K562 (cell line): Measurements from ENCODE around the gene DGCR8. TPM values are rescaled to one million over a fixed set of nuclear protein-coding genes. Genes with fewer than 3 reads are reported as not detected.

ENCODE experiments used
- ATAC-seq: fragments of 200-7000 bp; cut with Tn5 transposase; 3 replicates; pipeline ENCODE4 v1.9.1; 2020; ENCODE audit warnings: moderate library complexity
- BruUV-seq: library from RNA; stranded (reverse); fragments of 400-500 nt; replicated peaks from 2 replicates; lab custom pipeline; 2021; lab: Mats Ljungman, UMichigan
- CTCF ChIA-PET: fragments of 300-600 bp; formaldehyde crosslinking; extraction: SDS; loops from one replicate; lab custom pipeline; 2021; ENCODE audit warnings: low intra/inter-chr PET ratio; lab: Yijun Ruan, JAX
- POLR2A ChIA-PET: fragments of 300-600, 350-650 bp; sonication (Branson Sonifier 250); formaldehyde crosslinking; extraction: SDS; loops from one replicate; lab custom pipeline; 2021; ENCODE audit warnings: antibody characterized with exemption, inconsistent platforms; lab: Yijun Ruan, JAX
- DNase-seq, 4 experiments: peaks; one replicate each; pipeline versions ENCODE4 v3.0.0 to v3.0.0-alpha.2; 2011 to 2018; ENCODE audit warnings: low spot score in 3 of 4, mixed read lengths in 3 of 4; ENCODE audit errors: extremely low read depth in 1 of 4
- FAIRE-seq: peaks from 2 replicates; lab custom pipeline; 2011; peaks lifted over from hg19 to GRCh38; lab: Jason Lieb, UNC
- H2AFZ ChIP-seq: 2 replicates; pipeline ENCODE4 v1.6.0; 2011; ENCODE audit warnings: low read depth, low read length, control low read depth, inconsistent platforms
- H3K27ac ChIP-seq: fragments of 200-600 bp; 3 replicates; pipeline ENCODE4 v1.8.0; 2011; ENCODE audit warnings: low read depth, mild to moderate bottlenecking, control low read depth, inconsistent platforms, low read length, moderate library complexity, mixed read lengths; ENCODE audit errors: extremely low read depth
- H3K27me3 ChIP-seq, 2 experiments: fragments of 300-600 bp in 1 of 2; 2 replicates in 1 of 2; 3 replicates in 1 of 2; pipeline versions ENCODE4 v1.6.0 to v1.8.0; 2011; ENCODE audit warnings: inconsistent platforms in 2 of 2, low read length in 2 of 2, mild to moderate bottlenecking in 1 of 2, mixed read lengths in 1 of 2, moderate library complexity in 1 of 2; ENCODE audit not compliant: control insufficient read depth in 2 of 2, insufficient read depth in 2 of 2
- H3K36me3 ChIP-seq: fragments of 300-600 bp; 3 replicates; pipeline ENCODE4 v1.8.0; 2011; ENCODE audit warnings: mild to moderate bottlenecking, low read length, inconsistent platforms; ENCODE audit not compliant: control insufficient read depth, insufficient read depth
- H3K4me1 ChIP-seq, 2 experiments: fragments of 200-600 bp in 1 of 2; replicated peaks in 1 of 2; 2 replicates in 1 of 2; 3 replicates in 1 of 2; pipeline versions ENCODE4 v1.5.1 to v1.8.0; 2011; ENCODE audit warnings: inconsistent platforms in 2 of 2, low read length in 2 of 2, mild to moderate bottlenecking in 1 of 2, mixed read lengths in 1 of 2, moderate library complexity in 1 of 2; ENCODE audit not compliant: control insufficient read depth in 2 of 2, insufficient read depth in 2 of 2
- H3K4me2 ChIP-seq: 2 replicates; pipeline ENCODE4 v1.6.1; 2011; ENCODE audit warnings: low read length, control low read depth, inconsistent platforms, mixed read lengths; ENCODE audit not compliant: insufficient read depth
- H3K4me3 ChIP-seq: fragments of 200-600 bp; sonication (generic), shearing (Covaris generic); 2 replicates; pipeline ENCODE4 v1.5.1; 2016; ENCODE audit warnings: control low read depth, inconsistent platforms
- H3K79me2 ChIP-seq: fragments of 200-600 bp; 3 replicates; pipeline ENCODE4 v1.8.0; 2011; ENCODE audit warnings: low read length, inconsistent platforms; ENCODE audit not compliant: control insufficient read depth, insufficient read depth
- H3K9ac ChIP-seq, 2 experiments: 2 replicates each; pipeline versions ENCODE4 v1.6.0 to v1.6.1; 2011; ENCODE audit warnings: low read depth in 2 of 2, low read length in 2 of 2, control low read depth in 1 of 2, inconsistent platforms in 1 of 2, mild to moderate bottlenecking in 1 of 2, mixed read lengths in 1 of 2; ENCODE audit not compliant: insufficient read depth in 1 of 2
- H3K9me1 ChIP-seq: one replicate; pipeline ENCODE4 v1.6.0; 2011; ENCODE audit warnings: inconsistent platforms, mild to moderate bottlenecking, low read length, moderate library complexity; ENCODE audit not compliant: control insufficient read depth, insufficient read depth
- H3K9me3 ChIP-seq: replicated peaks from 2 replicates; pipeline ENCODE4 v1.5.1; 2011; ENCODE audit warnings: low read depth, low read length, inconsistent platforms; ENCODE audit not compliant: control insufficient read depth, insufficient read depth
- H4K20me1 ChIP-seq: replicated peaks from 2 replicates; pipeline ENCODE4 v1.6.1; 2011; ENCODE audit warnings: low read length, inconsistent platforms, mixed read lengths; ENCODE audit not compliant: control insufficient read depth, insufficient read depth
- ATF3 ChIP-seq, 2 experiments: fragments of 450-650 bp in 1 of 2; sonication (generic) in 1 of 2; formaldehyde crosslinking in 1 of 2; IDR thresholded peaks in 1 of 2; conservative IDR thresholded peaks in 1 of 2; 2 replicates each; pipeline versions ENCODE4 v1.6.1 to v1.8.1; 2016 to 2023; ENCODE audit warnings: mild to moderate bottlenecking in 2 of 2, moderate library complexity in 2 of 2, inconsistent platforms in 1 of 2, missing genetic modification reagents in 1 of 2
- CGGBP1 ChIP-seq: fragments of 250-450 bp; sonication (Bioruptor Pico); IDR thresholded peaks from 2 replicates; pipeline ENCODE4 v1.9.0; 2021; ENCODE audit warnings: mild to moderate bottlenecking
- E2F1 ChIP-seq: sonication (generic); formaldehyde crosslinking; IDR thresholded peaks from 2 replicates; pipeline ENCODE4 v1.8.1; 2023; ENCODE audit warnings: mild to moderate bottlenecking, missing genetic modification reagents, moderate library complexity
- FOXM1 ChIP-seq, 2 experiments: fragments of 450-650 bp in 1 of 2; sonication (generic) in 1 of 2; formaldehyde crosslinking in 1 of 2; IDR thresholded peaks; 2 replicates each; pipeline versions ENCODE4 v1.6.1 to v1.9.0; 2017 to 2022; ENCODE audit warnings: low read depth in 2 of 2, mild to moderate bottlenecking in 2 of 2, missing genetic modification reagents in 1 of 2, moderate library complexity in 1 of 2
- GTF2F1 ChIP-seq: IDR thresholded peaks from 2 replicates; pipeline ENCODE4 v1.6.1; 2011; ENCODE audit warnings: low read depth, low read length, improper control_type of control experiment
- HMGN3 ChIP-seq: IDR thresholded peaks from 2 replicates; pipeline ENCODE4 v1.6.1; 2011; ENCODE audit warnings: borderline replicate concordance, low read depth, mild to moderate bottlenecking, mixed read lengths, low read length; ENCODE audit not compliant: insufficient read length; ENCODE audit errors: extremely low read depth
- HMGXB4 ChIP-seq: sonication (generic); formaldehyde crosslinking; IDR thresholded peaks from 2 replicates; pipeline ENCODE4 v1.8.1; 2023; ENCODE audit warnings: mild to moderate bottlenecking, missing genetic modification reagents
- NRF1 ChIP-seq, 2 experiments: fragments of 450-650 bp; IDR thresholded peaks in 1 of 2; conservative IDR thresholded peaks in 1 of 2; 2 replicates each; pipeline ENCODE4 v1.6.1; 2014; ENCODE audit warnings: mild to moderate bottlenecking in 2 of 2
- PHB ChIP-seq: fragments of 250-450 bp; sonication (Bioruptor Pico); IDR thresholded peaks from 2 replicates; pipeline ENCODE4 v1.5.0; 2021
- POLR2A ChIP-seq: fragments of 450-650 bp; conservative IDR thresholded peaks from 2 replicates; pipeline ENCODE4 v1.6.1; 2016
- POLR2AphosphoS5 ChIP-seq: IDR thresholded peaks from 2 replicates; pipeline ENCODE4 v1.6.1; 2011; ENCODE audit warnings: mild to moderate bottlenecking, low read depth, low read length, moderate library complexity; ENCODE audit not compliant: control insufficient read depth, insufficient read depth
- POLR2B ChIP-seq: fragments of 450-650 bp; IDR thresholded peaks from 2 replicates; pipeline ENCODE4 v1.6.1; 2018; ENCODE audit warnings: low read depth; ENCODE audit not compliant: partially characterized antibody
- POLR2G ChIP-seq: fragments of 200-400 bp; formaldehyde crosslinking; IDR thresholded peaks from 2 replicates; pipeline ENCODE4 v1.6.1; 2017; ENCODE audit warnings: low read depth, mild to moderate bottlenecking, antibody characterized with exemption, low read length, moderate library complexity
- TCF7L2 ChIP-seq: fragments of 150-350 bp; IDR thresholded peaks from 2 replicates; pipeline ENCODE4 v1.6.1; 2016; ENCODE audit warnings: low read depth, mild to moderate bottlenecking, low read length, moderate library complexity
- WHSC1 ChIP-seq: IDR thresholded peaks from one replicate; pipeline ENCODE4 v1.6.1; 2012; ENCODE audit warnings: low read length, control low read depth, inconsistent platforms
- ZNF197 ChIP-seq: fragments of 200-800 bp; sonication (Bioruptor generic); IDR thresholded peaks from 2 replicates; pipeline ENCODE4 v1.6.1; 2016; ENCODE audit warnings: low read depth, missing genetic modification characterization, missing compliant biosample characterization
- WGBS: fragments of 100-300 bp; shearing (Covaris generic); methylation state at CpG from one replicate; pipeline ENCODE4 v1.1.6; 2016; ENCODE audit warnings: low coverage, mixed read lengths; ENCODE audit not compliant: insufficient coverage; ENCODE audit errors: missing lambda C conversion rate; 5-methylcytosine and 5-hydroxymethylcytosine counted together
- in situ Hi-C: fragments of 300-500 bp; cut with MboI; formaldehyde crosslinking; loops from 4 replicates; pipeline ENCODE4 v1.15.0; 2018; ENCODE audit warnings: inconsistent platforms, mixed read lengths
- intact Hi-C: fragments of 100-400 bp; cut with micrococcal nuclease; formaldehyde crosslinking; loops from 2 replicates; pipeline ENCODE4 v1.14.2; 2022
- polyA plus RNA-seq, 8 experiments: library from polyadenylated mRNA; depleted of rRNA in 4 of 8; stranded (reverse) in 5 of 8; unstranded in 3 of 8; fragments of >200 nt; fragmentation: Nextera tagmentation in 2 of 8; fragmentation: Illumina TruSeq in 1 of 8; extraction: Ambion mirVana in 2 of 8; extraction: Trizol in 1 of 8; gene quantifications; 2 replicates each; pipeline versions ENCODE4 v1.2.1 to v1.2.3, GENCODE V29; 2011 to 2014; ENCODE audit warnings: inconsistent platforms in 1 of 8, missing spikeins in 1 of 8
- total RNA-seq, 7 experiments: library from RNA; depleted of rRNA in 6 of 7; stranded (reverse); fragments of >200 nt in 6 of 7; fragmentation: Illumina TruSeq in 2 of 7; extraction: Trizol in 2 of 7; gene quantifications; 2 replicates each; pipeline versions ENCODE4 v1.2.1 to v1.2.3, GENCODE V29; 2011 to 2021; ENCODE audit warnings: low replicate concordance in 1 of 7

Gene DGCR8
- total and polyA plus RNA-seq, 9 of the 15 experiments (the other 6 are each of a cell fraction or from before 2014, with no cell fraction given): 5.9 to 144 (median 80.1) TPM

- peaks cover 9% of the 10 kb centered on the region for H3K9me1 ChIP-seq
- peaks cover 40% of the 10 kb centered on the region for H3K36me3 ChIP-seq
- no peaks in the 10 kb centered on the region for H3K27me3 ChIP-seq
- H3K79me2 ChIP-seq: peaks cover 4% of the 10 kb centered on the region; the same call in 1 of the 3 replicates
- in situ Hi-C loops: no loop called here
- intact Hi-C loops: no loop called here
- FAIRE-seq (no peak), ATAC-seq (peak; percentile 8), DNase-seq (no peak)
- BruUV-seq: no TSS peak
- POLR2A ChIA-PET: interaction anchor here (0.6 to 1.4 kb wide), 4 partner anchors 9 to 81 kb away, joined by 3 to 6 read pairs (median 4); no protein-coding TSS in a partner anchor
- peaks cover 15% of the 10 kb centered on the region; the same call in 1 of the 2 replicates for H4K20me1 ChIP-seq
- no peaks in the 10 kb centered on the region for H3K9me3 ChIP-seq
- H3K27ac ChIP-seq: no peak overlapping the region
- H3K4me2 ChIP-seq: no peak overlapping the region
- no peak overlapping the region for H3K4me3 ChIP-seq
- peaks cover 16 to 55% of the 10 kb centered on the region in 2 experiments for H3K4me1 ChIP-seq
- 74% methylated on average over 14 of the region's 14 CpGs for WGBS
- peak overlapping the region in 1 of 2 experiments; percentile 83; a peak in 2 of 4 replicates for H3K9ac ChIP-seq
- CTCF ChIA-PET: no interaction called here
- H2AFZ ChIP-seq: no peak overlapping the region
- TF ChIP-seq POLR2A (peak; percentile 53), POLR2G (peak; percentile 66), ZNF197 (CRISPR knock-in tag) (no peak), NRF1 (conservative IDR thresholded peaks at IDR 0.05 in 1 of 2, IDR thresholded peaks at IDR 0.05 in 1 of 2) (no peak), HMGN3 (peak; percentile 53), HMGXB4 (CRISPR knock-in tag) (0 out of 2 replicates have a peak, but pooled peaks have one; percentile 44), E2F1 (CRISPR knock-in tag) (no peak), PHB (CRISPR knock-in tag) (0 out of 2 replicates have a peak, but pooled peaks have one; percentile 62), POLR2B (peak; percentile 32), TCF7L2 (0 out of 2 replicates have a peak, but pooled peaks have one; percentile 2), ATF3 (IDR thresholded peaks at IDR 0.05) (no peak), ATF3 (CRISPR knock-in tag; conservative IDR thresholded peaks at IDR 0.05) (peak; percentile 57; the same call in 1 of the 2 replicates), POLR2AphosphoS5 (peak; percentile 24; the same call in 1 of the 2 replicates), WHSC1 (peak; percentile 94), FOXM1 (IDR thresholded peaks at IDR 0.05; ENCODE audit: low read depth) (no peak), FOXM1 (CRISPR knock-in tag; IDR thresholded peaks at IDR 0.05; ENCODE audit: low read depth) (no peak), GTF2F1 (0 out of 2 replicates have a peak, but pooled peaks have one; percentile 14), CGGBP1 (CRISPR knock-in tag) (no peak)
Measured at GRCh38 chr22:20065896-20066616, 14.0 kb upstream of the DGCR8 start.
